HG02884 (cell line): ENCODE results near the gene SLC4A4.

Experiments
- ATAC-seq: cut with Tn5 transposase; IDR thresholded peaks from one replicate; pipeline ENCODE4 v1.9.1; 2021; ENCODE audit warnings: mild to moderate bottlenecking, moderate library complexity; ENCODE audit not compliant: unreplicated experiment

Gene SLC4A4

GRCh38 chr4:71338846-71339593 lies at the start of gene SLC4A4:
Gene SLC4A4 (plus strand): TSS chr4:71339020.
- peak; percentile 100 for ATAC-seq

- ATAC-seq = no peak
Observed at GRCh38 chr4:71290074-71290473, 48.7 kb upstream of the SLC4A4 start.

GRCh38 chr4:71290476-71290875 lies 48.3 kb upstream of the SLC4A4 start:
- ATAC-seq = no peak

GRCh38 chr4:71292228-71292627 lies 46.6 kb upstream of the SLC4A4 start:
- no peak for ATAC-seq

GRCh38 chr4:71293705-71294104 lies 45.1 kb upstream of the SLC4A4 start:
- no peak for ATAC-seq

GRCh38 chr4:71294301-71294700 lies 44.5 kb upstream of the SLC4A4 start:
- ATAC-seq = no peak

- no peak for ATAC-seq
Observed at GRCh38 chr4:71296945-71297344, 41.9 kb upstream of the SLC4A4 start.

GRCh38 chr4:71300362-71300761 lies 38.5 kb upstream of the SLC4A4 start:
- no peak for ATAC-seq

- no peak for ATAC-seq
Observed at GRCh38 chr4:71300964-71301363, 37.9 kb upstream of the SLC4A4 start.

- ATAC-seq = no peak
Observed at GRCh38 chr4:71303287-71303686, 35.5 kb upstream of the SLC4A4 start.

- no peak for ATAC-seq
Observed at GRCh38 chr4:71303850-71304249, 35.0 kb upstream of the SLC4A4 start.

- no peak for ATAC-seq
Observed at GRCh38 chr4:71304289-71304850, 34.5 kb upstream of the SLC4A4 start.

GRCh38 chr4:71307729-71308128 lies 31.1 kb upstream of the SLC4A4 start:
- no peak for ATAC-seq

- ATAC-seq = no peak
Observed at GRCh38 chr4:71322425-71322824, 16.4 kb upstream of the SLC4A4 start.

- no peak for ATAC-seq
Observed at GRCh38 chr4:71333368-71333767, 5.5 kb upstream of the SLC4A4 start.

GRCh38 chr4:71333960-71334359 lies 4.9 kb upstream of the SLC4A4 start:
- no peak for ATAC-seq

GRCh38 chr4:71334465-71334882 lies 4.3 kb upstream of the SLC4A4 start:
- ATAC-seq = no peak

GRCh38 chr4:71343670-71344466 lies 5.0 kb downstream of the SLC4A4 start:
- ATAC-seq = no peak

- ATAC-seq = no peak
Observed at GRCh38 chr4:71346710-71347109, 7.9 kb downstream of the SLC4A4 start.

- ATAC-seq = no peak
Observed at GRCh38 chr4:71348586-71348985, 9.8 kb downstream of the SLC4A4 start.

GRCh38 chr4:71355045-71355444 lies 16.2 kb downstream of the SLC4A4 start:
- no peak for ATAC-seq

- no peak for ATAC-seq
Observed at GRCh38 chr4:71355971-71356370, 17.2 kb downstream of the SLC4A4 start.
